H1 (cell line): ENCODE data around the gene NMRAL1. TPM values are rescaled to one million over a fixed set of nuclear protein-coding genes. Genes with fewer than 3 reads are reported as not detected.

Experiments used
- CTCF ChIA-PET: fragments of 300-600 bp; sonication (Branson Sonifier 250); formaldehyde crosslinking; loops from one replicate; lab custom pipeline; 2021; ENCODE audit not compliant: partially characterized antibody; lab: Charles Lee
- POLR2A ChIA-PET: fragments of 300-600 bp; sonication (Branson Sonifier 250); formaldehyde crosslinking; loops from one replicate; lab custom pipeline; 2021; ENCODE audit warnings: inconsistent platforms; ENCODE audit not compliant: partially characterized antibody; lab: Charles Lee
- DNase-seq, 2 experiments: peaks; one replicate each; pipeline versions ENCODE4 v3.0.0 to v3.0.0-alpha.2; 2010 to 2022; ENCODE audit warnings: low spot score in 2 of 2, low read depth in 1 of 2, mixed read lengths in 1 of 2
- FAIRE-seq: peaks from 2 replicates; lab custom pipeline; 2011; peaks lifted over from hg19 to GRCh38; lab: Jason Lieb, UNC
- H2AFZ ChIP-seq: 2 replicates; pipeline ENCODE4 v1.8.1; 2012; ENCODE audit warnings: low read length, inconsistent platforms
- H2AK5ac ChIP-seq: 2 replicates; pipeline ENCODE4 v1.6.1; 2013; ENCODE audit warnings: low read depth, low read length
- H2BK120ac ChIP-seq: replicated peaks from 2 replicates; pipeline ENCODE3; 2013; ENCODE audit warnings: low read depth, low read length, inconsistent platforms
- H2BK12ac ChIP-seq: 2 replicates; pipeline ENCODE4 v1.6.1; 2013; ENCODE audit warnings: low read depth, low read length
- H2BK15ac ChIP-seq: 2 replicates; pipeline ENCODE4 v1.6.1; 2013; ENCODE audit warnings: low read length
- H2BK20ac ChIP-seq: 2 replicates; pipeline ENCODE4 v1.6.1; 2013; ENCODE audit warnings: low read length
- H2BK5ac ChIP-seq: 2 replicates; pipeline ENCODE4 v1.6.1; 2013; ENCODE audit warnings: low read depth, low read length
- H3K14ac ChIP-seq: 2 replicates; pipeline ENCODE4 v1.6.1; 2013; ENCODE audit warnings: inconsistent platforms; ENCODE audit not compliant: insufficient read length
- H3K18ac ChIP-seq: 2 replicates; pipeline ENCODE4 v1.6.1; 2013; ENCODE audit warnings: low read length; ENCODE audit errors: extremely low read depth
- H3K23ac ChIP-seq: 2 replicates; pipeline ENCODE4 v1.6.1; 2013; ENCODE audit warnings: inconsistent platforms; ENCODE audit not compliant: insufficient read length
- H3K23me2 ChIP-seq: 2 replicates; pipeline ENCODE4 v1.6.1; 2013; ENCODE audit warnings: low read depth, low read length
- H3K27ac ChIP-seq: 2 replicates; pipeline ENCODE4 v1.6.1; 2011; ENCODE audit warnings: low read depth, low read length, inconsistent platforms
- H3K27me3 ChIP-seq, 4 experiments: replicated peaks in 1 of 4; 1 replicate in 1 of 4; 2 replicates in 3 of 4; pipeline versions ENCODE4 v1.6.1 to v1.8.1; 2011 to 2013; ENCODE audit warnings: low read length in 3 of 4, mild to moderate bottlenecking in 3 of 4, inconsistent platforms in 2 of 4, mixed read lengths in 2 of 4, moderate library complexity in 1 of 4; ENCODE audit not compliant: control insufficient read depth in 3 of 4, insufficient read depth in 3 of 4; ENCODE audit errors: extremely low read depth in 1 of 4
- H3K36me3 ChIP-seq, 4 experiments: 2 replicates each; pipeline versions ENCODE4 v1.6.1 to v1.8.1; 2011 to 2013; ENCODE audit warnings: mild to moderate bottlenecking in 4 of 4, low read length in 3 of 4, moderate library complexity in 2 of 4, control low read depth in 1 of 4, inconsistent platforms in 1 of 4; ENCODE audit not compliant: insufficient read depth in 4 of 4, control insufficient read depth in 2 of 4
- H3K4ac ChIP-seq: replicated peaks from 2 replicates; pipeline ENCODE3; 2013; ENCODE audit warnings: low read length, low read depth, mixed read lengths, inconsistent platforms; ENCODE audit not compliant: insufficient read length
- H3K4me1 ChIP-seq, 4 experiments: replicated peaks in 1 of 4; 1 replicate in 1 of 4; 2 replicates in 3 of 4; pipeline versions ENCODE4 v1.6.1 to v1.8.1; 2011 to 2013; ENCODE audit warnings: low read length in 3 of 4, inconsistent platforms in 2 of 4, mixed read lengths in 1 of 4; ENCODE audit not compliant: insufficient read depth in 4 of 4, control insufficient read depth in 3 of 4
- H3K4me2 ChIP-seq, 2 experiments: 2 replicates each; pipeline versions ENCODE4 v1.6.1 to v1.8.1; 2011 to 2013; ENCODE audit warnings: low read depth in 2 of 2, low read length in 2 of 2, control low read depth in 1 of 2, inconsistent platforms in 1 of 2, mild to moderate bottlenecking in 1 of 2; ENCODE audit not compliant: insufficient read depth in 1 of 2
- H3K4me3 ChIP-seq, 4 experiments: fragments of 200-600, 300-600 bp in 1 of 4; sonication (generic), shearing (Covaris generic), sonication (Bioruptor Twin) in 1 of 4; 2 replicates each; pipeline versions ENCODE4 v1.5.1 to v1.8.1; 2011 to 2016; ENCODE audit warnings: low read length in 4 of 4, low read depth in 3 of 4, control low read depth in 2 of 4, inconsistent platforms in 2 of 4, mild to moderate bottlenecking in 2 of 4, mixed read lengths in 1 of 4, moderate library complexity in 1 of 4; ENCODE audit not compliant: insufficient read depth in 2 of 4; ENCODE audit errors: extremely low read depth in 1 of 4
- H3K56ac ChIP-seq: replicated peaks from 2 replicates; pipeline ENCODE3; 2013; ENCODE audit warnings: low read depth, mild to moderate bottlenecking, mixed read lengths, low read length, inconsistent platforms; ENCODE audit not compliant: insufficient read length
- H3K79me1 ChIP-seq: 2 replicates; pipeline ENCODE4 v1.6.1; 2013; ENCODE audit warnings: low read depth, low read length, control low read depth
- H3K79me2 ChIP-seq, 2 experiments: 2 replicates each; pipeline versions ENCODE4 v1.6.1 to v1.8.1; 2012 to 2013; ENCODE audit warnings: low read length in 2 of 2, mild to moderate bottlenecking in 2 of 2, inconsistent platforms in 1 of 2; ENCODE audit not compliant: insufficient read depth in 2 of 2, control insufficient read depth in 1 of 2
- H3K9ac ChIP-seq, 4 experiments: replicated peaks in 1 of 4; 1 replicate in 1 of 4; 2 replicates in 3 of 4; pipeline versions ENCODE4 v1.6.1 to v1.8.1; 2011 to 2013; ENCODE audit warnings: low read depth in 3 of 4, low read length in 3 of 4, control low read depth in 2 of 4, mild to moderate bottlenecking in 2 of 4, moderate library complexity in 2 of 4, inconsistent platforms in 1 of 4; ENCODE audit errors: extremely low read depth in 1 of 4
- H3K9me3 ChIP-seq, 2 experiments: 2 replicates each; pipeline versions ENCODE4 v1.6.1 to v1.8.1; 2012 to 2013; ENCODE audit warnings: mild to moderate bottlenecking in 2 of 2, moderate library complexity in 2 of 2, control low read depth in 1 of 2, inconsistent platforms in 1 of 2, low read depth in 1 of 2, low read length in 1 of 2, mixed read lengths in 1 of 2; ENCODE audit not compliant: insufficient read depth in 2 of 2
- H4K20me1 ChIP-seq, 2 experiments: replicated peaks in 1 of 2; 2 replicates each; pipeline versions ENCODE3 to v1.8.1; 2011 to 2013; ENCODE audit warnings: inconsistent platforms in 2 of 2, low read length in 2 of 2, mild to moderate bottlenecking in 1 of 2; ENCODE audit not compliant: insufficient read depth in 2 of 2, control insufficient read depth in 1 of 2
- H4K5ac ChIP-seq: 2 replicates; pipeline ENCODE4 v1.6.1; 2013; ENCODE audit warnings: low read length, low read depth, mixed read lengths, inconsistent platforms; ENCODE audit not compliant: insufficient read length
- H4K8ac ChIP-seq: 2 replicates; pipeline ENCODE4 v1.8.0; 2013; ENCODE audit warnings: mild to moderate bottlenecking, moderate library complexity, low read length, inconsistent platforms; ENCODE audit not compliant: insufficient read depth; ENCODE audit errors: extremely low read depth
- H4K91ac ChIP-seq: replicated peaks from 2 replicates; pipeline ENCODE3; 2013; ENCODE audit warnings: low read length, mixed read lengths, inconsistent platforms; ENCODE audit not compliant: insufficient read length
- ZNF274 ChIP-seq: IDR thresholded peaks from 2 replicates; pipeline ENCODE4 v1.7.0; 2012; ENCODE audit warnings: low read length, borderline replicate concordance; ENCODE audit errors: extremely low read depth
- WGBS, 2 experiments: shearing (Covaris generic) in 1 of 2; methylation state at CpG; one replicate each; pipeline versions ENCODE4 v1.1.6 to v1.1.7; 2013 to 2015; ENCODE audit warnings: low lambda C conversion rate in 2 of 2, mixed read lengths in 2 of 2, inconsistent platforms in 1 of 2, low coverage in 1 of 2, missing lambda C conversion rate in 1 of 2; ENCODE audit not compliant: insufficient replicate concordance in 2 of 2, insufficient coverage in 1 of 2, insufficient read length in 1 of 2; ENCODE audit errors: extremely low coverage in 1 of 2, missing lambda C conversion rate in 1 of 2; 5-methylcytosine and 5-hydroxymethylcytosine counted together
- polyA plus RNA-seq, 7 experiments: library from polyadenylated mRNA; depleted of rRNA in 3 of 7; stranded (reverse) in 5 of 7; unstranded in 2 of 7; fragments of >200 nt in 5 of 7; fragments of 200-250 nt in 2 of 7; gene quantifications; 1 replicate in 5 of 7; 2 replicates in 1 of 7; 4 replicates in 1 of 7; pipeline versions ENCODE4 v1.2.1 to v1.2.3, GENCODE V29; 2011 to 2013; ENCODE audit warnings: missing spikeins in 2 of 7, mixed read lengths in 2 of 7
- total RNA-seq: library from RNA; stranded (reverse); fragmentation: NEBNext Ultra II Directional; extraction: Animal tissue kit (Norgen Biotek cat#: 25700); gene quantifications from 2 replicates; pipeline ENCODE4 v1.2.1, GENCODE V29; 2021

NMRAL1 gene
- total and polyA plus RNA-seq, 2 of the 8 experiments (the other 6 are each of a cell fraction or from before 2014, with no cell fraction given), result 66.8 to 143 TPM

DNA sequence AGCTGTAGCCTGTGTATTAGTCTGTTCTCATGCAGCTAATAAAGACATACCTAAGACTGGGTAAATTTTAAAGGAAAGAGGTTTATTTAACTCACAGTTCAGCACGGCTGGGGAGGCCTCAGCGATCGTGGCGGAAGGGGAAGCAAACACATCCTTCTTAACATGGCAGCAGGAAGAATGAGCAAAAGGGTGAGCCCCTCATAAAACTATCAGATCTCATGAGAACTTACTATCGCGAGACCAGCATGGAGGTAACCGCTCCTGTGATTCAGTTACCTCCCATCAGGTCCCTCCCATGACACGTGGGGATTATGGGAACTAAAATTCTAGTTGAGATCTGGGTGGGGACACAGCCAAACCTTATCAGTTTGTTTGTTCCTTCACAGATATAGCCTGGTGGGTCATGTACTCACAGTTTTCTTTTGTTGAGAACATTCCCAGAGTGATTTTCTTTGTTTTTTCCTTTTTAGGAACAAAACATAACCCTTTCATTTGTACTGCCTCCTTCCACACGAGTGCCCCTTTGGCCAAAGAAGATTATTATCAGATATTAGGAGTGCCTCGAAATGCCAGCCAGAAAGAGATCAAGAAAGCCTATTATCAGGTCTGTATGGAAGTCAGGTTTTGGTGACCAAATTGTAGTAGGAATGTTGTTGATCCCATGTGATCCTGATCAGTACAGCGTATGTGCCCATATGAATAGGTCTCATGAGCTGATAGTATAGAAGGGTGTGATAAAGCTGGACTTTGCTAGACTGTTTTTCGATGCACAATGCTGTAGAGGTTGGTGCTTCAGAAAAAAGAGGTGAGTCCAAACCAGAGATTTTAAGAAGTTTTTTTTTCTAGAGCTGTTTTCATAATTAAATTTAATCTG, 40.3 kb downstream of the NMRAL1 start:
- CTCF ChIA-PET, result interaction anchor here (0.8 to 1.1 kb wide), 2 partner anchors 32 to 114 kb away, joined by 3 read pairs; no protein-coding TSS in a partner anchor
- H3K14ac ChIP-seq, result no peak overlapping the region
- H2BK120ac ChIP-seq, result no peak overlapping the region
- peaks cover 9 to 43% (median 18%) of the 10 kb centered on the region in 4 experiments; a peak in 6 of 8 replicates for H3K36me3 ChIP-seq
- H3K9me3 ChIP-seq, result no peaks in the 10 kb centered on the region
- no peak overlapping the region for H4K5ac ChIP-seq
- H2BK5ac ChIP-seq, result no peak overlapping the region
- H3K23me2 ChIP-seq, result no peaks in the 10 kb centered on the region
- no peak for TF ChIP-seq ZNF274
- TF ChIP-seq, all 59 proteins: peak for 0
- Histone ChIP-seq H3K27me3 (no peaks in the 10 kb centered on the region), H4K8ac (no peak overlapping the region), H4K20me1 (peaks cover 0 to 2% of the 10 kb centered on the region in 2 experiments), H4K91ac (no peak overlapping the region), H3K79me1 (peaks cover 2% of the 10 kb centered on the region; the same call in 1 of the 2 replicates), H3K4ac (no peak overlapping the region), H2AK5ac (no peak overlapping the region), H3K9ac (no peak overlapping the region), H3K27ac (no peak overlapping the region), H3K4me1 (no peaks in the 10 kb centered on the region), H3K56ac (no peak overlapping the region), H3K79me2 (peaks cover 0 to 6% of the 10 kb centered on the region in 2 experiments; a peak in 1 of 4 replicates), H2AFZ (no peak overlapping the region), H2BK12ac (no peak overlapping the region), H3K4me3 (no peak overlapping the region), H2BK20ac (no peak overlapping the region), H3K4me2 (no peak overlapping the region), H2BK15ac (no peak overlapping the region), H3K23ac (no peak overlapping the region), H3K18ac (no peak overlapping the region)
- DNase-seq, result no peak
- POLR2A ChIA-PET, result interaction anchor here (2.6 kb wide), 1 partner anchor 29 kb away, joined by 6 read pairs; no protein-coding TSS in a partner anchor
- FAIRE-seq, result no peak
- WGBS, 2 experiments, result 97% methylated on average over 12 of the region's 12 CpGs; no CpG with 5 or more reads in 1 of the 2 experiments
